ENCODE measurements around the gene GABRP.

Gene GABRP

GRCh38 chr5:170743876-170744212 lies 39.7 kb upstream of the GABRP start:
- H3K27ac ChIP-seq (ENCODE audit: extremely low read depth, low read depth, low read length) = no peak overlapping the region
- no peaks in the 10 kb centered on the region for H3K9me3 ChIP-seq (ENCODE audit: control insufficient read depth, insufficient read depth, low read depth, low read length)
- ChIA-PET POLR2A (interaction anchor here (1.8 kb wide), 1 partner anchor 48 kb away, joined by 6 read pairs; no protein-coding TSS in a partner anchor), CTCF (interaction anchor here (0.5 to 11.4 kb wide), 17 partner anchors 11 to 598 kb away, joined by 3 to 253 read pairs (median 5); partner anchors contain the start of gene GABRP)
- no peaks in the 10 kb centered on the region for H3K36me3 ChIP-seq (ENCODE audit: control insufficient read depth in 2 of 2, insufficient read depth in 1 of 2, low read length in 2 of 2)
- no peak for TF ChIP-seq ZNF658 (tag by site-specific recombination; IDR thresholded peaks at IDR 0.05)
- H3K4me3 ChIP-seq (ENCODE audit: low read depth, low read length) = no peak overlapping the region
- no peaks in the 10 kb centered on the region for H3K4me1 ChIP-seq (ENCODE audit: control insufficient read depth, insufficient read depth, low read length)

- POLR2A ChIA-PET = interaction anchor here (0.6 to 1.8 kb wide), 3 partner anchors 46 to 129 kb away, joined by 3 to 6 read pairs (median 3); no protein-coding TSS in a partner anchor
- H3K4me3 ChIP-seq (ENCODE audit: low read depth, low read length) = no peak overlapping the region
- TF ChIP-seq HOXA7 (CRISPR knock-in tag; IDR thresholded peaks at IDR 0.05; ENCODE audit: borderline replicate concordance) = no peak
- no peak for TF ChIP-seq ZNF24 (tag by site-specific recombination; IDR thresholded peaks at IDR 0.05)
- no peak for TF ChIP-seq ZNF580 (tag by site-specific recombination; IDR thresholded peaks at IDR 0.05)
- no peak for TF ChIP-seq PRDM6 (tag by site-specific recombination; IDR thresholded peaks at IDR 0.05)
- TF ChIP-seq ZNF433 (tag by site-specific recombination; IDR thresholded peaks at IDR 0.05; ENCODE audit: low read depth) = no peak
- TF ChIP-seq ZBTB1 (tag by site-specific recombination; IDR thresholded peaks at IDR 0.05) = no peak
- no peak for TF ChIP-seq ZBTB20 (tag by site-specific recombination; IDR thresholded peaks at IDR 0.05)
- no peak for TF ChIP-seq CTCF (tag by site-specific recombination; IDR thresholded peaks at IDR 0.05)
- TF ChIP-seq ZNF571 (tag by site-specific recombination; IDR thresholded peaks at IDR 0.05) = no peak
- no peak for TF ChIP-seq ZNF830 (tag by site-specific recombination; IDR thresholded peaks at IDR 0.05; ENCODE audit: low read depth)
- TF ChIP-seq INSM2 (tag by site-specific recombination; IDR thresholded peaks at IDR 0.05) = no peak
- no peak for TF ChIP-seq ZBTB6 (tag by site-specific recombination; IDR thresholded peaks at IDR 0.05)
- TF ChIP-seq ZNF639 (tag by site-specific recombination; IDR thresholded peaks at IDR 0.05) = no peak
- no peak for TF ChIP-seq ZNF18 (tag by site-specific recombination; IDR thresholded peaks at IDR 0.05)
- TF ChIP-seq ZNF473 (tag by site-specific recombination; IDR thresholded peaks at IDR 0.05) = no peak
- TF ChIP-seq ZNF600 (tag by site-specific recombination; IDR thresholded peaks at IDR 0.05) = no peak
- TF ChIP-seq ZSCAN16 (tag by site-specific recombination; IDR thresholded peaks at IDR 0.05) = no peak
- no peak overlapping the region for H3K27ac ChIP-seq (ENCODE audit: extremely low read depth, low read depth, low read length)
- H3K4me1 ChIP-seq (ENCODE audit: control insufficient read depth, insufficient read depth, low read length) = no peaks in the 10 kb centered on the region
- H3K9me3 ChIP-seq (ENCODE audit: control insufficient read depth, insufficient read depth, low read depth, low read length) = no peaks in the 10 kb centered on the region
- CTCF ChIA-PET = interaction anchor here (0.6 to 11.4 kb wide), 20 partner anchors 10 to 597 kb away, joined by 3 to 253 read pairs (median 4); partner anchors contain the start of gene GABRP
- H3K36me3 ChIP-seq (ENCODE audit: control insufficient read depth in 2 of 2, insufficient read depth in 1 of 2, low read length in 2 of 2) = no peaks in the 10 kb centered on the region
These were observed 37.9 kb upstream of the GABRP start for GRCh38 chr5:170745481-170746071.

All from HEK293 (cell line).